Measurements from ENCODE around the gene SC5D. TPM values are rescaled to one million over a fixed set of nuclear protein-coding genes. Genes with fewer than 3 reads are reported as not detected.
A peak's percentile ranks its signal among the peaks of the same experiment; 100 is the strongest.

SC5D gene
- total RNA-seq, 1 donor from 2014 or later = 68.2 TPM

DNA sequence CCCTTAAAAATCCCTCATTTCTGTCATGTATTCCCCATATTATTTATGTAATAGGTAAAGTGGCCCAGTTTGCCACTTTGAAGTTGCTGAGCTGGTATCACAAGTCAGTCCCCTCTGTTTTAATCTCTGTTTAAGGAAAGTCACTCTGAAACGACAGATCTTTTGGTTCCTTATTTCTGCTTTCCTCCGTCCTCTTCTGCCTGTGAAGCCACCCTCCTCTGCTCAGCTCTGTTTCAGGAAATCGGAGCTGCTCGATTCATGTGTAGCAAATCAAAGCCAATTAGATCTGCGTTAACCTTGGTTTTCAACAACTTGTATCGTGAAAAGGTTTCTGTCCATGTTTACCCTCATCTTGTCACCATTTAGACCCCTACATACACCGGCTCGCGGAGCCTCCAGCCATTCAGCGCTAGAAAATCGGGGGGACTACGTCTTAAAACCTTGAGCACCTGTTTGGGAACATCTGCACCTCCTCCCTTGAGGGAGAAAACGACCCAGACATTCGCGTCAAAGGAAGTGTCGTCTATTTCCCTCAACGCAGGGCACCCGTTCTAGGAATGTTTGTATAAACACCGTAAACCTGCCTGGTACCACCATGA is 576 bp upstream of the SC5D start:
- DNase-seq (ENCODE audit: low spot score) = no peak

GRCh38 chr11:121293288-121293594 is 670 bp downstream of the SC5D start:
- DNase-seq (ENCODE audit: low spot score) = no peak

GRCh38 chr11:121295246-121296029 is 2.9 kb downstream of the SC5D start:
- no peak for DNase-seq (ENCODE audit: low spot score)

- no peak for DNase-seq (ENCODE audit: low spot score)
Measured at GRCh38 chr11:121297872-121298271, 5.3 kb downstream of the SC5D start.

DNA sequence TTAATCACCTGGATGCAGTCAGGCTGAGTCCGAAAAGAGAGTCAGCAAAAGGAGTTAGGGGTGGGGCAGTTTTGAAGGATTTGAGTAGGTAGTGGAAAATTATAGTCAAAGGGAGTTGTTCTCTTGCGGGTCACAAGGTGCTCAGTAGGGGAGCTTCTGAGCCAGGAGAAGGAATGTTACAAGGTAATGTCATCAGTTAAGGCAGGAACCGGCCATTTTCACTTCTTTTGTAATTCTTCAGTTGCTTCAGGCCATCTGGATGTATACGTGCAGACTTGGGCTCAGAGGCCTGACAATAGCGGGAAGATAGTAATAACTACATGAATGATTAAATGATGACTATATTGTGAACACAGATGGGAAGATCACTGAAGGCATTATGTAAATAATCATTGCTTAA is 6.2 kb downstream of the SC5D start:
- DNase-seq (ENCODE audit: low spot score) = no peak

DNA sequence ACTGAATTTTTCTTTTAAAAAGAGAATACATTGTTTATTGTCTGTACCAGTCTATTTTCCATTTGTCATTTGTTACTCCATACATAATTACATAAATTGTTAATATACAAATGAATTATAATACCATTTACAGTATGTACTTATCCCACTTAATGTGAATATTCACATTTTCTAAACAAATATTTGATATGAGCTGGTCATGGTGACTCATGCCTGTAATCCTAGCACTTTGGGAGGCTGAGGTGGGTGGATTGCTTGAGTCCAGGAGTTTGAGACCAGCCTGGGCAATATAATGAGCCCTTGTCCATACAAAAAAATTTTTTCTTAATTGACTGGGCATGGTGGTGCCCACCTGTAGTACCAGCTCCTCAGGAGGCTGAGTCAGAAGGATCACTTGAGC is 6.8 kb downstream of the SC5D start:
- DNase-seq (ENCODE audit: low spot score) = no peak

DNA sequence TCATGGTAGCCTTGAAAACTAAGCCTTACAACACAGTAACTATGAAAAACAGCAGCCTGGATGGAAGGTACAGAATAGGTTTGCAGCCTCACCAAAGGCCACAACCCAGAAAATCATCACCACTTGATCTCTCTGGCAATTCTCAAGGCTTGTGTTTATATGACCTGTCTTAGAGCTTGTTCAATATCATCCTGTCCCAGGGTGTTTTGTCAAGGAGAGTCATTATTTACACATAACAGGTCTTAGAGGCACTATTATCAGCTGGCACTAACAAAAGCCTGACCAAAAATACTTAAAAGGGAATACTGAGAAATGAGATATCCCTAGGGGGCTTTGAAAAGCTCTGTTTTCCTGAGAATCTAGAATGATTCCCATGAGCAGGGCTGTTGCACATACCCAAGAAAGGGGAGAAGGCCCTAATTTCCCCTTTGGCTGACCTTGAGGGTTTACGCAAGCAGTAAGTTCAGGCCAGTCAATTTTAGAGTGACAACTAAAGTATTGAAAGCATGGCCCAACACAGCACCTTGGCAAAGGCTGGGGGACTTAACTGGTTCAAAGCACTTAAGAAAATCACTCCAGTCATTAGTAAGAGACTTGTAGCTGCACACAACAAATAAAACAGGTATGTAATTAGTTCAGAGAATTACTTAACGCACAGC is 7.9 kb downstream of the SC5D start:
- no peak for DNase-seq (ENCODE audit: low spot score)

- DNase-seq (ENCODE audit: low spot score) = no peak
Measured at GRCh38 chr11:121300972-121301699, 8.6 kb downstream of the SC5D start.

GRCh38 chr11:121304759-121305158 is 12.2 kb downstream of the SC5D start:
- DNase-seq (ENCODE audit: low spot score) = no peak

GRCh38 chr11:121308816-121309215 is 16.2 kb downstream of the SC5D start:
- DNase-seq (ENCODE audit: low spot score) = no peak

- no peak for DNase-seq (ENCODE audit: low spot score)
Measured at GRCh38 chr11:121309688-121310087, 17.1 kb downstream of the SC5D start.

- DNase-seq (ENCODE audit: low spot score) = no peak
Measured at GRCh38 chr11:121310908-121311307, 18.3 kb downstream of the SC5D start.

DNA sequence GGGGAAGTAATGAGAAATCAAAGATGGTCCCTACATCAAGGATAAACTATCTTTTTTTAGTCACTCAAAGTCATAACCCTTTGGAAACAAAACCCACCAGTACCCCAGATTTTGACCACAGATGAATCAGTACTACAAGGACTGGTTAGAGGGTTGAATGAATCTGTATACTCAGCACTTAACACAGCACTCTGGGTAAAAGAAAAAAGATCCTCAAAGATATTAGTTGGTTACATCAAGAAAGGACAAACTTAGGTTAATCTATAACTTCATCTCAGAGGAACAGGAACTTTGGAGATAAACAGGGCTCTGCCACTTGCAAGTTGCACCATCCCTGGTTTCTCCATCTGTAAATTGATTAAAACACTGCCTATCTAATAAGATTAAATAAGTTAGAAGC is 18.8 kb downstream of the SC5D start:
- no peak for DNase-seq (ENCODE audit: low spot score)

DNA sequence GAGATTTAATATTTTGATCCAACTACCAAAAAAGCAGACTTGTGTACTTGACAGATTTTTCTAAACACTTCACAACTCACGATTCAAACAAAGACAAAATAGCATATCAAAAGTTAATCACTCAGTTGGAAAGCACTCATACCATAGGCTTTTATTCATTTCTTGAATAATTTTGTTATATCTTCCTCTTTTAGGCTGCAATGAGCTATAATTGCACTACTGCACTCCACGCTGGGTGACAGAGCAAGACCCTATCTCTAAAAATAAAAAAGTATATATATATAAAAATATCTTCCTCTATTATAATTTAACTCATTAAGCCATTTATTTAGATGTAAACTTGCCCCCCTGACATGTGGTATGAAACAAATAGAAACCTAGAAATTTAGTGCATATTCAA is 19.9 kb downstream of the SC5D start:
- DNase-seq (ENCODE audit: low spot score) = no peak

GRCh38 chr11:121318848-121319834 is 26.6 kb downstream of the SC5D start:
- no peak for DNase-seq (ENCODE audit: low spot score)

DNA sequence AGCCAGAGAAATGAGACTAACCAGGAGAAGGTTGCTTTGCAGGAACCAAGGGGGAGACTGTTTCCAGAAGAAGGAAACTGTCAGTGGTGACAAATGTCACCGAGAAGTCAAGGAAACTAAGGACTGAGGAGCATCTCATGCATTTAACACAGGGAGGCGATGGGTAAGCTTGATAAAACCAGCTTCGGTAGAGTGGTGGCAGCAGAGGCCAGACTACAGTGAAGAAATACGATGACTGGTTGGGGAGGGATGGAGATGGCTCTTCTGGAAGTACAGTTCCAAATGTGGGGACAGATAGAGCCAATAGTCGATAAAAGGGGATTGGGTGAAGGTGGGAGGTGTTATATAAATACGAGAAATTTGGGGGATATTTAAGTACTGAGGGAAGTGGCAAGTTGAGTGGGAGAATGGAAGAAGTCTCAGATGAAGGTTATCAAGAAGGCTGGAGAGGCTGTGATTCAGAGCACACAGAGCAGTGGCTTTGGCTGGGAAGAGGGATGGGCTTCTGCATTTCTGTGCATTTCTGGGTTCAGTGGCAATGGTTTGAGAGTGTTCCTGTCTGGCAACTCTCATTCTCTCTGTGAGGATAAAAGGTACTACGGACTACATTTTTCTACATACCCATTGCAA is 29.2 kb downstream of the SC5D start:
- peak; percentile 56 for DNase-seq (ENCODE audit: low spot score)

DNA sequence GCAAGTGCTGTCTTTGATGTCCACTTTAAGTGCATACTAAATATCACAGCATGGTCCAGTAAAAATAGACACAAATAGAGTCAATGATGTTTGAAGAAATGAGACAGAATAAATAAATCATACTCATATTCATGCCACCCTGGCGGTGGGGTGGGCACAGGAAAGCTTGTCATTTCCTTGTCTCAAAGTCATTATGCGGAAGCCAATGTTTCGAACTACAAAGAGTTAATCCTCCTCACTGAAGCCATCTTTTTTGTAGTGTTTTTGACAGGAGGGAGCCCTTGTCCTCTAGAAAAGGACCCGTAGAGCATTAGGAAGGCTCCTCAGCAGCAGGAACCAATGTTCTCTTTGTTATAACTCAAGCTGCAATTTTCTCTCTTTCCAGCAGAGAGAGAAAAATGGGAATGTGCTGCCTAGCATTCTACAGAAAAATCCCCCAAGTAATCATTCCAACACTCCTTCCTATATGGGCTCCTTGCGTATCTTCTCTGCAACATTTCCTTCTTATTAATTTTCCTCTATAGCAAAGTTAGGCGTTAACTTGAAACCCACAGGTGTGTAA is 30.6 kb downstream of the SC5D start:
- no peak for DNase-seq (ENCODE audit: low spot score)

- no peak for DNase-seq (ENCODE audit: low spot score)
Measured at GRCh38 chr11:121326230-121326629, 33.7 kb downstream of the SC5D start.

DNA sequence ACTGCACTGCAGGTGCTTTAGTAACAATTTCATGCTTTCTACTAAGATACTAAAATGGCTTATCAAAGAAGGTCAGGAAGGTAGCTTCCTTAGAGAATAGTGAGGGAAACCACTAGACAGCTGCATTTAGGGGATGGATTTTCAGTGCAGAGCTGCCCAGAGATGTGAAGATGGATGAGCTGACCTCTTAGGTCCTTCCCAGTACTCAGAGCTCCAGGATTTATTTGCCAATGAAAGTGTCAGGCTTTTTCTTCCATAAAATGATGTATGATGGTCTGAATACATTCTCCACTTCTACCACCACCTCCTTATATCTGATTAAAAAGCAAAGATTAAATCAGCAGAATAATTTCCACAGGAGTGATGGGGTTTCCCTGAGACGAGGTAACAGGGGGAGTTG is 35.0 kb downstream of the SC5D start:
- no peak for DNase-seq (ENCODE audit: low spot score)

DNA sequence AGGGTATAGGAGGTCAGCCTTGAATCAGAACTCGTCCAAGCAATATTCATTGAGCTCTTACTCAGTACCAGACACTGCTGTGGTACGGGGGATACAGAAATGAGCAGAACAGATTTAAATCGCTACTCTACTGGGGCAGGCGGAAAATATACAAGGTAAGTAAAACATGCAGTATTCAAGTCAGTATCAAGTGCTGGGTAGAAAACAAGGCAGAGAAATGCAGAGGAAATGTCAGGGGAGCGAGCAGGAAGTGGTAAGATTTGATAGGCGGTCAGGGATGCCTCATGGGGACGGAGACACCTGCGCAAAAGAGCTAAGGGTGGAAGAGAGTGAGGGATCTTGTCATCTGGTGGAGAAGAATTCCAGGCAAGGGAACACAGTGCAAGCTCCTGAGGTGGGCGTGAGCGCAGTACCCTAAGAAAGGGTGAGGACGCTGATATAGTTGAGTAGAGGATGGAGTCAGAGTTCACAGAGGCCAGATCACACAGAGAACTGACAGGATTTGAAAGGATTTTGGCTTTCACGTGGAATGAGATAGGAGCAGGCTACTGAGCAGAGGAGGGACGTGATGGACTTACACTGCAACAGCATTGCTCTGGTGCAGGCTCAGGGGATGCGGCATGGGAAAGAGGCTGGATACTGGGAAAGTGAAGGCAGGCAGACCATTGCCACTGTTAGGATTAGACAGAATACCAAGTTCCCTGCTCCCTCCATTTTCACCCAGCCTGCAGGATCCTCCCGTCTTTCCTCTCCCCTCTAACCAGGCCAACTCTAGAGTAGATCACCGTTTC is 35.8 kb downstream of the SC5D start:
- DNase-seq (ENCODE audit: low spot score) = no peak

Measured in ureter (tissue), 1 donor.